ENCODE measurements around the gene YPEL5. TPM values are rescaled to one million over a fixed set of nuclear protein-coding genes. Genes with fewer than 3 reads are reported as not detected.

YPEL5 gene
- total RNA-seq, 2 experiments from 2014 or later: 28.4 to 33.3 TPM

DNA sequence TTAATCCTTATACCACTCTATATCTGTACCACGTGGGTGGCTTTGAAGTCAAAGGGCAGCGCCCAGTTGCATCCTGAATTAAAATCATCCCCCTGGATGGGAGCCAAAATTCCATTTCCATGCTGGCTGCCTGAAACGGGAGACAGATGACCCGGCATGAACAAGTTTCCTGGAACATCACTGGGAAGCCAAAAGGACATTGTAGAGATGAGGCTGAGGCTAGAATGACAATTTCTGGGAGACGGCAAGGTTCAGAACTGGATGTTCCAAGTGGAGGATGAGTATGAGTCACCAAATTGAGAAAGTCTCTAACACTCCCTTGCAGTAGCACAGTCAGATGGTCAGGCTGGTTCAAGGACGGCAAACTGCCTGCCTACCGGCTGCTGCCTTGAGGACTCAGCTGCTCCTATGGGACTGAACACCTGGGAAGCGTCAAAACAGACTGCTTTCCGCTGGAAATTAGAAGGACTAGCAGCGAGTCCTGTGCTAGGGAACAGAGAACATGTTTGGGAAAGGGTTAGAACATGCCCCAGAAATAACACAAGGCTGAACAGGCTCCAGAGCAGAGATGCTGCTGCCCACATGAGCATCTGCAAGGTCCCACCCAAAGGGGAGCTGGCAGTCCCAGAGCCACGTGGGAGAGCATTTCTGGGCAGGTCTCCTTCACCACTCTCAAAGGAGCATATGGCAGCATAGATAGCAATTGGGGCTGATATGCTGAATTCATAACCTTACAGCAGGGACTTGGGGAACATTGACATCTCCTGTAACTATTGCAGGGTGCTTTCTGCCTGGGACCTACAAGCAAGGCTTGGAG is 32.0 kb downstream of the YPEL5 start:
- Mint-ChIP-seq H3K27me3 (ENCODE audit: low read depth) (no peaks in the 10 kb centered on the region), H3K27ac (no peak overlapping the region), H3K9me3 (no peaks in the 10 kb centered on the region), H3K4me1 (ENCODE audit: low read depth) (no peaks in the 10 kb centered on the region), H3K36me3 (ENCODE audit: low read depth) (no peaks in the 10 kb centered on the region), H3K4me3 (no peak overlapping the region)
- intact Hi-C loops (cut with micrococcal nuclease): no loop called here
- CTCF ChIA-PET: interaction anchor here (2.3 to 5.3 kb wide), 2 partner anchors 14 to 534 kb away, joined by 10 to 27 read pairs; no protein-coding TSS in a partner anchor
- DNase-seq: no peak

DNA sequence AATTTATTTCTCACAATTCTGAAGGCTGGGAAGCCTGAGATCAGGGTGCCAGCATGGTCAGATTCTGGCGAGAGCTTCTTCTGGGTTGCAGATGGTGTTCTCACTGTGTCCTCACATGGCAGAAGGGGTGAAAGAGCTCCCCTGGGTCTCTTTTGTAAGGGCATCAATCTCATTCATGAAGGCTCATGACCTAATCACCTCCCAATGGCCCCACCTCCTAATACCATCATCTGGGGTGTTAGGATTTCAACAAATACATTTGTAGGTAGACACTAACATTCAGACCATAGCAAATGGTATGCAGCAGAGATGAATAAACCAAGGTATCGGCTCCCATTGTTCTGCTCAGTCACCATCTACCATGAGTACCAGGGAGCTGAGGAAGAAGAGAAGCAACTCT is 32.7 kb downstream of the YPEL5 start:
- Mint-ChIP-seq H3K27ac (no peak overlapping the region), H3K36me3 (ENCODE audit: low read depth) (no peaks in the 10 kb centered on the region), H3K27me3 (ENCODE audit: low read depth) (no peaks in the 10 kb centered on the region)

DNA sequence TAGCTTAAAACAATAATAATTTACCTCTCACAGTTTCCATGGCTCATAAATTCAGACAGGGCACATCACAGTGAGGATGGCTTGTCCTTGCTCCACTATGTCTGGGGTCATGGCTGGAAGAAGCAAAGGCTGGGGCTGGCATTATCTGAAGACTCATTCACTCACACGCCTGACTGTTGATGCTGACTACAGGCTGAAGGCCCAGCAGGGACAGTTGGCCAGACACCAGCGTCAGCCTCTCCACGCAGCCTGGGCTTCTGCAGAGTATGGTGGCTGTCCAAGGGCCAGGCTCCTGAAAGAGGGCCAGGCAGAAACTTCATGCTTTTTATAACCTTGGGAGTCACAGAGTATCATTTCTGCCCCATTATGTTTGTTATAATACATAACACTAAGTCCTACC is 33.4 kb downstream of the YPEL5 start:
- DNase-seq: no peak
- no peaks in the 10 kb centered on the region for H3K9me3 Mint-ChIP-seq
- CTCF ChIA-PET: interaction anchor here (5.3 kb wide), 1 partner anchor 533 kb away, joined by 27 read pairs; no protein-coding TSS in a partner anchor
- H3K4me3 Mint-ChIP-seq: no peak overlapping the region
- no peak overlapping the region for H3K27ac Mint-ChIP-seq
- H3K4me1 Mint-ChIP-seq (ENCODE audit: low read depth): no peaks in the 10 kb centered on the region
- H3K27me3 Mint-ChIP-seq (ENCODE audit: low read depth): no peaks in the 10 kb centered on the region
- intact Hi-C loops (cut with micrococcal nuclease): no loop called here
- no peaks in the 10 kb centered on the region for H3K36me3 Mint-ChIP-seq (ENCODE audit: low read depth)

More for the DNA sequence above, 32.7 kb downstream of the YPEL5 start:
- no peak for DNase-seq
- CTCF ChIA-PET: interaction anchor here (2.3 to 5.3 kb wide), 2 partner anchors 15 to 533 kb away, joined by 10 to 27 read pairs; no protein-coding TSS in a partner anchor
- no peak overlapping the region for H3K4me3 Mint-ChIP-seq
- intact Hi-C loops (cut with micrococcal nuclease): no loop called here
- no peaks in the 10 kb centered on the region for H3K4me1 Mint-ChIP-seq (ENCODE audit: low read depth)
- no peaks in the 10 kb centered on the region for H3K9me3 Mint-ChIP-seq

DNA sequence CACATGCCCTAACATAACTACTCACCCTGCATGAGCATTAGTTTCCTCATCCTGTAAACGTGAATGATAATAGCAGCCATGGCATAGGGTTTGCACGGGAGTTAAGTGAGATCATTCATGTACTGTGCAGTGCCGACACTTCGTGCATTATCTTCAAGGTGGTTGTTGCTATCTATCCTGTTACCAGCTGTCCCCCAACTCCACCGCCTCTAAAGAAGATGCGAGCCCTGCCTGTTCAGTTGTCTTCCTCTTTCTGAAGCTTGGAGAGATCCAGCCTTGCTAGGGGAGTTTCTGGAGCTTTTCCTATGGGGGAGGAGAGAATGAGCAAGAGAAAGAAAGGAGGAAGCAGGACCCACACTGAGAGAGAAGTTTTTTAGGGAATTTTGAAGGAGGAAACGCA is 34.4 kb downstream of the YPEL5 start:
- intact Hi-C loops (cut with micrococcal nuclease): no loop called here

DNA sequence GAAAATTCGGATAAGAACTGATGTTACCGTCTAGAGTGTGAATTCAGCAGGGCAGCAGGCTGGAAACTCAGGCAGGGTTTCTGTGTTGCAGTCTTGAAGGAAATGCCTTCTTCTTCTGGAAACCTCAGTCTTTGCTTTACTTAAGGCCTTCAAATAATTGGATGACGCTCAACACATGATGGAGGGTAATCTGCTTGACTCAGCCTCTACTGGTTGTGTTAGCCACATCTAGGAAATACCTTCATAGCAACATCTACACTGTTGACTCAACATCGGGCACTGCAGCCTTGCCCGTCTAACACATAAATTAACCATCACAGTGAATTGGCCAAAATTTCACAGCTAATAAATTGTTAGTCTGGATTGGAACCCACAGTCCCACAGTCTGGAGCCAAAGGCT is 37.2 kb downstream of the YPEL5 start:
- CTCF ChIA-PET: no interaction called here

More for the DNA sequence above, 34.4 kb downstream of the YPEL5 start:
- CTCF ChIA-PET: interaction anchor here (0.6 to 5.3 kb wide), 5 partner anchors 12 to 532 kb away, joined by 3 to 27 read pairs (median 3); no protein-coding TSS in a partner anchor
- Mint-ChIP-seq H3K4me3 (no peak overlapping the region), H3K4me1 (ENCODE audit: low read depth) (no peaks in the 10 kb centered on the region), H3K9me3 (no peaks in the 10 kb centered on the region), H3K27me3 (ENCODE audit: low read depth) (no peaks in the 10 kb centered on the region), H3K27ac (no peak overlapping the region), H3K36me3 (ENCODE audit: low read depth) (no peaks in the 10 kb centered on the region)
- DNase-seq: no peak

DNA sequence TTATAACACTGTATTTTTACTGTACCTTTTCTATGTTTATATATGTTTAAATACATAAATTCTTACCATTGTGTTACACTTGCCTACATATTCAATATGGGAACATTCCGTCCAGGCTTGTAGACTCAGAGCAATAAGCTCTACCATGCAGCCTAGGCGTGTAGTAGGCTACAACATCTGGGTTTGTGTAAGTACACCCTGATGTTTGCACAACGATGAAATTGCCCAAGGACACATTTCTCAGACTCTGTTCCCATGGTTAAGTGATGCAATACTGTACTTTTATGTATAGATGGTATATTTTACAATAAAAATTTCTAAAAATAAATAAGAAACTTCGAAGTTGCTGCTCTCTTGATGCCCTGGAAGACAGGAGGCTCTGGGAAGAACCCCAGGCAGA is 38.4 kb downstream of the YPEL5 start:
- Mint-ChIP-seq H3K27ac (no peak overlapping the region), H3K4me1 (ENCODE audit: low read depth) (peaks cover 2% of the 10 kb centered on the region), H3K9me3 (no peaks in the 10 kb centered on the region), H3K36me3 (ENCODE audit: low read depth) (no peaks in the 10 kb centered on the region), H3K4me3 (no peak overlapping the region), H3K27me3 (ENCODE audit: low read depth) (no peaks in the 10 kb centered on the region)
- CTCF ChIA-PET: interaction anchor here (1.1 kb wide), 1 partner anchor 526 kb away, joined by 3 read pairs; no protein-coding TSS in a partner anchor
- intact Hi-C loops (cut with micrococcal nuclease): no loop called here
- no peak for DNase-seq

More for the DNA sequence above, 37.2 kb downstream of the YPEL5 start:
- H3K27ac Mint-ChIP-seq: no peak overlapping the region
- H3K4me3 Mint-ChIP-seq: no peak overlapping the region
- H3K27me3 Mint-ChIP-seq (ENCODE audit: low read depth): no peaks in the 10 kb centered on the region
- no peaks in the 10 kb centered on the region for H3K36me3 Mint-ChIP-seq (ENCODE audit: low read depth)
- intact Hi-C loops (cut with micrococcal nuclease): no loop called here
- peaks cover 2% of the 10 kb centered on the region for H3K4me1 Mint-ChIP-seq (ENCODE audit: low read depth)
- DNase-seq: no peak
- H3K9me3 Mint-ChIP-seq: no peaks in the 10 kb centered on the region

DNA sequence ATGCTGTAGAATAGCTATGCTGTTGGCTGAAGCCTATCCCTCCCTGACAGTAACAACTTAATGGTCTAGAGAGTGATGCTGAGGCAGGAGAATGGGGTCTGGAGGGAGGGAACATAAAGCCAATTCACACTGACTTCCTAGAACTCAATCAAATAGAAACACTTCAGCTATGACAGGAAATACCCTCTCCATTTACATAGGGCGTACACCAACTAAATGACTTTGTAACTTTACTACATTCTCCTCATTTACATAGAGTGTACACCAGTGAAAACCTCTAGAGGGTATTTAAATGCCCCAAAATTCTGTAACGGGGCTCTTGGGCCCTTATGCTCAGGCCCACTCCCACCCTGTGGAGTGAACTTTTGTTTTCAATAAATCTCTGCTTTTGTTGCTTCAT is 41.5 kb downstream of the YPEL5 start:
- Mint-ChIP-seq H3K27me3 (ENCODE audit: low read depth) (no peaks in the 10 kb centered on the region), H3K27ac (no peak overlapping the region), H3K9me3 (no peaks in the 10 kb centered on the region), H3K4me3 (no peak overlapping the region), H3K4me1 (ENCODE audit: low read depth) (peaks cover 2% of the 10 kb centered on the region), H3K36me3 (ENCODE audit: low read depth) (no peaks in the 10 kb centered on the region)
- intact Hi-C loops (cut with micrococcal nuclease): no loop called here
- no peak for DNase-seq
- CTCF ChIA-PET: interaction anchor here (0.7 to 1.7 kb wide), 3 partner anchors 20 to 523 kb away, joined by 3 to 5 read pairs (median 5); no protein-coding TSS in a partner anchor

DNA sequence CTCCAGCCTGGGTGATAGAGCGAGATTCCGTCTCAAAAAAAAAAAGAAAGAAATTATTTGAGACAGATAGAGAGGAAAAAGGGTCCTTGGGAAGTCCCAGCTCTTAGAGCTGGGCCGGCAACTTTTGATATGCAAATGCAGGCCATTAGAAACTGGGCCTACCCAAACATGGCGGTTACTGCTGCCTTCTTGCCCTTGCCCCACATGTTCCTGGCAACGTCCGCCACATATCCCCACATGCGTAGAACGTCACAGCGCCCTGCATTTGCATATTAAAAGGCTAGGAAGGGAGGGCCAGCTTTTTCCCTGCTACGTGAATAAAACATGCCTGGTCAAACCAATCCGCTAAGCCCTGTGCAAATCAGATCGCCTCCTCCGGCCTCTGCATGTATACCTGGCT is 43.8 kb downstream of the YPEL5 start:
- CTCF ChIA-PET: interaction anchor here (0.6 to 1.6 kb wide), 3 partner anchors 25 to 447 kb away, joined by 3 to 6 read pairs (median 4); no protein-coding TSS in a partner anchor

DNA sequence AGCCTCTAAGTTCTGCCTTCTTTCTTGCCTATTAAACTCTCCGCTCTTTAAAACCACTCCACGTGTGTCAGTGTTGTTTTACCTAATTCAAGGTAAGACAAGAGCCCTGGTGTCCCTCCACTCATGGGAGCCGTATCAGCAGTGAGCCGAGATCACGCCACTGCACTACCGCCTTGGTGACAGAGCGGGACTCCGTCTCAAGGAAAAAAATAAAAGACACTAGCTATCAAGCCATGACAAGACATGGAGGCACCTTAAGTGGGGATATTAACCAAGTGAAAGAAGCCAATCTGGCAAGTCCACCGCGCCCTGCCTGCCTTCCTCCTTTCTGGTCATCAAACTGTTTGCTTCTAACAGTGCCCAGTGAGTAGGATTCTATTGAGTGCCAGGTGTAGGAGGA is 44.3 kb downstream of the YPEL5 start:
- no peak for DNase-seq
- no peak overlapping the region for H3K4me3 Mint-ChIP-seq
- no peaks in the 10 kb centered on the region for H3K27me3 Mint-ChIP-seq (ENCODE audit: low read depth)
- no peaks in the 10 kb centered on the region for H3K9me3 Mint-ChIP-seq
- H3K4me1 Mint-ChIP-seq (ENCODE audit: low read depth): peaks cover 5% of the 10 kb centered on the region
- no peak overlapping the region for H3K27ac Mint-ChIP-seq
- no peaks in the 10 kb centered on the region for H3K36me3 Mint-ChIP-seq (ENCODE audit: low read depth)
- CTCF ChIA-PET: interaction anchor here (0.6 to 2.0 kb wide), 4 partner anchors 25 to 521 kb away, joined by 3 to 7 read pairs (median 5); no protein-coding TSS in a partner anchor
- intact Hi-C loops (cut with micrococcal nuclease): no loop called here

More for the DNA sequence above, 43.8 kb downstream of the YPEL5 start:
- H3K36me3 Mint-ChIP-seq (ENCODE audit: low read depth): no peaks in the 10 kb centered on the region
- H3K9me3 Mint-ChIP-seq: no peaks in the 10 kb centered on the region
- no peak for DNase-seq
- no peak overlapping the region for H3K4me3 Mint-ChIP-seq
- no peaks in the 10 kb centered on the region for H3K27me3 Mint-ChIP-seq (ENCODE audit: low read depth)
- no peak overlapping the region for H3K27ac Mint-ChIP-seq
- intact Hi-C loops (cut with micrococcal nuclease): no loop called here
- peaks cover 4% of the 10 kb centered on the region for H3K4me1 Mint-ChIP-seq (ENCODE audit: low read depth)

DNA sequence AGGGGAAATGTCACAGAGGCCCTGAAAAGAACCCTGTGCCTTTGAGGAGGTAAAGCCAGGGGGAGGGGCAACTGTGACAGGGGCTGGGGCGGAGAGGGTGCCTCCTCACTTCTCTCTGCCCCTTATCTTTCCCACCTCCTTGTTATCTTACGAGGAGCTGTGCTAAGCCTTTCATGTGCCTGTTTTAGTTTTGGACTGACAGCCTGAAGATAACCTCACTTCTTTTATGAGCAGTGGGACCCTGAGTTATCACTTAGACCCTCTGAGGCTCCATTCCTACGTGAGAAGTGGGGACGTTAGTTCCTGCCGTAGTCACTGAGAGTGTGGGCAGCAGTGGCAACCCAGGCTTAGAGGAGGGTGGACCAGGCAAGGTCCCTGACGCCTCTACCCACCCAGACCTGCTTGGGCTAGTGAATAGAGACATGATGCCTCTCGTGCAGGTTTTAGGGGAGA is 45.0 kb downstream of the YPEL5 start:
- Mint-ChIP-seq H3K36me3 (ENCODE audit: low read depth) (no peaks in the 10 kb centered on the region), H3K4me1 (ENCODE audit: low read depth) (peaks cover 10% of the 10 kb centered on the region), H3K4me3 (no peak overlapping the region), H3K9me3 (no peaks in the 10 kb centered on the region), H3K27ac (no peak overlapping the region), H3K27me3 (ENCODE audit: low read depth) (no peaks in the 10 kb centered on the region)
- intact Hi-C loops (cut with micrococcal nuclease): no loop called here
- DNase-seq: no peak
- CTCF ChIA-PET: interaction anchor here (2.0 kb wide), 1 partner anchor 520 kb away, joined by 7 read pairs; no protein-coding TSS in a partner anchor

DNA sequence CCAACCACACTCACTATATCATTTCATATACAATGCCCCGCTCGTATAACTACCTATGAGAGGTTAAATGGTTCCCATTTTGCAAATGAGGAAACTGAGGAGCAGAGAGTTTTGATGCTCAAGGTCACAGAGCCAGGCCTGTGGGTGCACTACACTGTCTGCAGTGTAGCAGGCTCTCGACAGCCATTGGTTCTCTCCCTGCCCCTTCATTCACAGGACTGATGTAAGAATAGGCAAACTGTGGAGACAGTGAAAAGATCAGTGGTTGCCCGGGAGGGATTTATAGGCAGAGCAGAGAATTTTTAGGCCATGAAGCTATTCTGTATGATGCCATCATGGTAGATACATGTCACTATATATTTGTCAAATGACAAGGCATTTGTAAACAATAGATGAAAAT is 45.5 kb downstream of the YPEL5 start:
- intact Hi-C loops (cut with micrococcal nuclease): no loop called here
- Mint-ChIP-seq H3K27me3 (ENCODE audit: low read depth) (no peaks in the 10 kb centered on the region), H3K36me3 (ENCODE audit: low read depth) (no peaks in the 10 kb centered on the region), H3K9me3 (no peaks in the 10 kb centered on the region), H3K4me3 (no peak overlapping the region), H3K4me1 (ENCODE audit: low read depth) (peaks cover 10% of the 10 kb centered on the region), H3K27ac (no peak overlapping the region)
- CTCF ChIA-PET: interaction anchor here (0.7 to 2.0 kb wide), 3 partner anchors 11 to 520 kb away, joined by 3 to 7 read pairs (median 4); no protein-coding TSS in a partner anchor
- DNase-seq: no peak

DNA sequence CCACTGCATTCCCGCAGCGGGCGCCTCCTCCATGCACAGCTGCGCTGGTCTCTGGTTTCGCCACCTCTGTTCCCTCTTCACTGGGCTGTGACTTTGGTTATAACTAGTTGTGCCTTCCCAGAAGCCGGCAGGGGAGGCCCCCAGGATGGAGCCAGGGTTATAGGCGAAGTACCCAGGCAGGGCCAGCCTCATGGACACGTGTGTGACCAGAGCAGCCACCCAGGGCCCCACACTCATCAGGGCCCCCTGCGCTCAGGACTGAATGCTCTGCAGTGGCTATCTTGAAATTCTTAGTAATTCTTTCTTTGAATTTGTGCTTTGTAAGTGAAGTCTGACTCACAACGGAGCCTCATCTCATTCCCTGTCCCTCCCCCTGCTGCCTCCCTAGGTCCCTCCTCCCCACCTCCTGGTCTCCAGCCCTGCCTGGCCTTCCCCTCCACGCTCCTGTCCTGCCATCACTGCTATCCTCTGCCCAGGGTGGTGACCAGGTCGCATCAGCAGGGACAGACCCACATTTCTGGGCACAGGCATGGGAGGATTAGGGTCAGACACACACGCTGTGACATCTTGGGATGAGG is 46.4 kb downstream of the YPEL5 start:
- CTCF ChIA-PET: interaction anchor here (0.5 to 2.0 kb wide), 6 partner anchors 12 to 519 kb away, joined by 3 to 7 read pairs (median 3); no protein-coding TSS in a partner anchor
- Mint-ChIP-seq H3K9me3 (no peaks in the 10 kb centered on the region), H3K27ac (no peak overlapping the region), H3K36me3 (ENCODE audit: low read depth) (no peaks in the 10 kb centered on the region), H3K27me3 (ENCODE audit: low read depth) (no peaks in the 10 kb centered on the region), H3K4me3 (no peak overlapping the region), H3K4me1 (ENCODE audit: low read depth) (peaks cover 10% of the 10 kb centered on the region)
- intact Hi-C loops (cut with micrococcal nuclease): no loop called here
- no peak for DNase-seq

All from activated naive CD4-positive, alpha-beta T cell treated with anti-CD3 and anti-CD28 coated beads for 36 hours (primary cell).